BE2C (cell line): ENCODE data around the gene CLEC2L.
A peak's percentile ranks its signal among the peaks of the same experiment; 100 is the strongest.

Source experiments
- DNase-seq: peaks from one replicate; pipeline ENCODE4 v3.0.0-alpha.2; 2020
- H3K27me3 ChIP-seq: fragments of 250-450 bp; sonication (Bioruptor Pico); 2 replicates; pipeline ENCODE4 v1.5.1; 2020; ENCODE audit warnings: mild to moderate bottlenecking
- H3K36me3 ChIP-seq: fragments of 250-450 bp; sonication (Bioruptor Pico); 2 replicates; pipeline ENCODE4 v1.5.1; 2020; ENCODE audit warnings: mild to moderate bottlenecking
- H3K4me1 ChIP-seq: fragments of 250-450 bp; sonication (Bioruptor Pico); 2 replicates; pipeline ENCODE4 v1.5.1; 2020
- H3K4me3 ChIP-seq: 2 replicates; pipeline ENCODE4 v1.5.1; 2011; ENCODE audit warnings: low read depth, low read length
- H3K9me3 ChIP-seq: fragments of 250-450 bp; sonication (Bioruptor Pico); 2 replicates; pipeline ENCODE4 v1.5.1; 2020
- CTCF ChIP-seq: IDR thresholded peaks from 2 replicates; pipeline ENCODE4 v1.5.1; 2012; ENCODE audit warnings: mild to moderate bottlenecking, low read depth, low read length

The CLEC2L gene

GRCh38 chr7:139482662-139483466 lies 40.6 kb upstream of the CLEC2L start:
- no peaks in the 10 kb centered on the region for H3K9me3 ChIP-seq
- peak; percentile 53 for DNase-seq
- H3K36me3 ChIP-seq = no peaks in the 10 kb centered on the region
- H3K4me1 ChIP-seq = no peaks in the 10 kb centered on the region
- peaks cover 21% of the 10 kb centered on the region for H3K27me3 ChIP-seq
- peak overlapping the region; percentile 45 for H3K4me3 ChIP-seq
- no peak for TF ChIP-seq CTCF

DNA sequence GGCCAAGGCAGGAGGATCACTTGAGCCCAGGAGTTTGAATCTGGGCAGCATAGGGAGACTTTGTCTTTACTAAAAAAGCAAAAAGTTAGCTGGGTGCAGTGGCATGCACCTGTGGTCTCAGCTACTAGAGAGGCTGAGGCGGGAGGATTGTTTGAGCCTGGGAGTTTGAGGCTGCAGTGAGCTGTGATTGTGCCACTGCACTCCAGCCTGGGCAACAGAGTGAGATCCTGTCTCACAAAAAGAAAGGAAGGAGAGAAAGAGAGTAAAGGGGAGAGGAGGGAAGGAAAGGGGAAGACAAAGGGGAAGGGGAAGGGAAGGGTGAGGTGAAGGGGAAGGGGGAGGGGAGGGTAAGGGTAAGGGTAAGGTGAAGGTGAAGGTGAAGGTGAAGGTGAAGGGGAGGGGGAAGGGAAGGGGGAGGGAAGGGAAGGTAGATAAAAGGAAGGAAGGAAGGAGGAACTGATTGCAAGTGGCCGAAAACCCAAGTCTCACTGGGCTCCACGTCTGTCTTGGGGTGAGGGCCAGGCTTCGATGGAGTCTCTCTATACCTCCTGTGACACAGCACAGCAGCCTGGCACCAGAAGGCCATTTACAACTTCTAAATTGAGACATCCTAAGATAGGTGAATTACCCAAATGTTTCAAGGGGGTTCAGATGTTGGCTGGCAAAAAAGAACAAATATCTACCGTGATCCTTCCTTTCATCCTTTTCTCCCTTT lies 36.0 kb upstream of the CLEC2L start:
- no peak for DNase-seq
- Histone ChIP-seq H3K4me1 (peaks cover 6% of the 10 kb centered on the region), H3K27me3 (peaks cover 14% of the 10 kb centered on the region), H3K4me3 (no peak overlapping the region), H3K9me3 (no peaks in the 10 kb centered on the region), H3K36me3 (no peaks in the 10 kb centered on the region)
- TF ChIP-seq CTCF = no peak

GRCh38 chr7:139488810-139489209 lies 34.7 kb upstream of the CLEC2L start:
- Histone ChIP-seq H3K4me1 (peaks cover 6% of the 10 kb centered on the region), H3K27me3 (peaks cover 1% of the 10 kb centered on the region), H3K36me3 (no peaks in the 10 kb centered on the region), H3K9me3 (no peaks in the 10 kb centered on the region), H3K4me3 (no peak overlapping the region)
- no peak for TF ChIP-seq CTCF
- peak; percentile 35 for DNase-seq

- Histone ChIP-seq H3K9me3 (no peaks in the 10 kb centered on the region), H3K4me3 (no peak overlapping the region), H3K4me1 (peaks cover 6% of the 10 kb centered on the region), H3K27me3 (no peaks in the 10 kb centered on the region), H3K36me3 (no peaks in the 10 kb centered on the region)
- TF ChIP-seq CTCF = no peak
- DNase-seq = no peak
These were observed 33.4 kb upstream of the CLEC2L start for GRCh38 chr7:139490130-139490529.

DNA sequence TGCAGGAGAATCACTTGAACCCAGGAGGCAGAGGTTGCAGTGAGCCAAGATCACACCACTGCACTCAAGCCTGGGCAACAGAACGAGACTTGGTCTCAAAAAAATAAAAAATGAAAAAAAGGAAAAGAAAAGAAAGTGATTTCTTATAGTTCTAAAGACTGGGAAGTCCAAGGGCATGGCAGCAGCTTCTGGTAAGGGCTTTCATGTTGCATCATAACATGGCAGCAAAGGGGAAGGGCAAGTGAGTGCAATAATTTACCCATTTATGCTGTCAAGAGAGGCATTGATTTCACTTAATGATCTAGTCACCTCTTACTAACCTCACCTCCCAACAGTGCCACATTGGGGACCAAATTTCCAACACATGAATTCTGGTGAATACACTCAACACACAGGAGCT lies 31.2 kb upstream of the CLEC2L start:
- Histone ChIP-seq H3K4me3 (no peak overlapping the region), H3K4me1 (peaks cover 6% of the 10 kb centered on the region), H3K9me3 (no peaks in the 10 kb centered on the region), H3K27me3 (no peaks in the 10 kb centered on the region), H3K36me3 (no peaks in the 10 kb centered on the region)
- DNase-seq = no peak
- no peak for TF ChIP-seq CTCF
